GM11168 (cell line): ENCODE data around the gene NLRP14.

ENCODE experiments used
- in situ Hi-C: fragments of 300-500 bp; cut with MboI; formaldehyde crosslinking; loops from one replicate; pipeline ENCODE4 v1.12.0; 2022; ENCODE audit warnings: low sequenced_read_pairs; ENCODE audit not compliant: unreplicated experiment

NLRP14 gene, protein sequence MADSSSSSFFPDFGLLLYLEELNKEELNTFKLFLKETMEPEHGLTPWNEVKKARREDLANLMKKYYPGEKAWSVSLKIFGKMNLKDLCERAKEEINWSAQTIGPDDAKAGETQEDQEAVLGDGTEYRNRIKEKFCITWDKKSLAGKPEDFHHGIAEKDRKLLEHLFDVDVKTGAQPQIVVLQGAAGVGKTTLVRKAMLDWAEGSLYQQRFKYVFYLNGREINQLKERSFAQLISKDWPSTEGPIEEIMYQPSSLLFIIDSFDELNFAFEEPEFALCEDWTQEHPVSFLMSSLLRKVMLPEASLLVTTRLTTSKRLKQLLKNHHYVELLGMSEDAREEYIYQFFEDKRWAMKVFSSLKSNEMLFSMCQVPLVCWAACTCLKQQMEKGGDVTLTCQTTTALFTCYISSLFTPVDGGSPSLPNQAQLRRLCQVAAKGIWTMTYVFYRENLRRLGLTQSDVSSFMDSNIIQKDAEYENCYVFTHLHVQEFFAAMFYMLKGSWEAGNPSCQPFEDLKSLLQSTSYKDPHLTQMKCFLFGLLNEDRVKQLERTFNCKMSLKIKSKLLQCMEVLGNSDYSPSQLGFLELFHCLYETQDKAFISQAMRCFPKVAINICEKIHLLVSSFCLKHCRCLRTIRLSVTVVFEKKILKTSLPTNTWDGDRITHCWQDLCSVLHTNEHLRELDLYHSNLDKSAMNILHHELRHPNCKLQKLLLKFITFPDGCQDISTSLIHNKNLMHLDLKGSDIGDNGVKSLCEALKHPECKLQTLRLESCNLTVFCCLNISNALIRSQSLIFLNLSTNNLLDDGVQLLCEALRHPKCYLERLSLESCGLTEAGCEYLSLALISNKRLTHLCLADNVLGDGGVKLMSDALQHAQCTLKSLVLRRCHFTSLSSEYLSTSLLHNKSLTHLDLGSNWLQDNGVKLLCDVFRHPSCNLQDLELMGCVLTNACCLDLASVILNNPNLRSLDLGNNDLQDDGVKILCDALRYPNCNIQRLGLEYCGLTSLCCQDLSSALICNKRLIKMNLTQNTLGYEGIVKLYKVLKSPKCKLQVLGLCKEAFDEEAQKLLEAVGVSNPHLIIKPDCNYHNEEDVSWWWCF

GRCh38 chr11:7020183-7020917, at the start of gene NLRP14, which contains the start of gene ZNF214:
TSS of gene NLRP14 (plus strand) at chr11:7020479. CDS start at chr11:7038587, 18,108 bp downstream.
TSS of gene ZNF214 (minus strand) at chr11:7020346. CDS start at chr11:7002835, 17,511 bp downstream.
- in situ Hi-C loops: no loop called here

DNA sequence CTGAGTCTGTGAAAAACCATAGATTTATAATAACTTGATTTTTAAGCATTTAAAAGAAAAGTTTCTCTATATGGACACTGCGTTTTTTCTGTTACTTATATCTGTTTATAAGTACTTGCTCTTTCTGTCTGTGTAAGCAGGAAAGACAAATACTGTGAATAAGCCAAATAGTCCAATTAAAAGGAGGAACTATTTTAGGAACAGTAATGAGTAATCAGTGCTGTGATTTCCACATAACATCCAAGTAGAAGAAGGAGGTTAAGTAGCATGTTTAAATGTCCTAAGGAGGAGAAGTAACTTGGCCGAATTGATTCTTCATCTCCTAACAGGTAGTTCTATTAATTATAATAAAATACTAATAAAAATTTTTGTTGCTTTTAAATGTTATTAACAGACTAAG, 40.9 kb upstream of the NLRP14 start:
- in situ Hi-C loops: no loop called here

DNA sequence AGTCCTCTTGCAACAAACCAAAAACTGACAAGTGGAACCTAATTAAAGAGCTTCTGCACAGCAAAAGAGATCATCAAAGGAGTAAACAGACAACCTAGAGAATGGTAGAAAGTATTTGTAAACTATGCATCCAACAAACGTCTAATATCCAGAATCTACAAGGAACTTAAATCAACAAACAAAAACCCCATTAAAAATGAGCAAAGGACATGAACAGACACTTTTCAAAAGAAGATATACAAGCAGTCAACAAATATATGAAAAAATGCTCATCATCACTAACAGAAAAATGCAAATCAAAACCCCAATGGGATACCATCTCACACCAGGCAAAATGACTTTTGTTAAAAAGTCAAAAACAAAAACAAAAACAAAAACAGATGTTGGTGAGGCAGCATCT, 33.8 kb upstream of the NLRP14 start:
- in situ Hi-C loops: no loop called here

GRCh38 chr11:6988506-6988905, 31.8 kb upstream of the NLRP14 start:
- in situ Hi-C loops: no loop called here

DNA sequence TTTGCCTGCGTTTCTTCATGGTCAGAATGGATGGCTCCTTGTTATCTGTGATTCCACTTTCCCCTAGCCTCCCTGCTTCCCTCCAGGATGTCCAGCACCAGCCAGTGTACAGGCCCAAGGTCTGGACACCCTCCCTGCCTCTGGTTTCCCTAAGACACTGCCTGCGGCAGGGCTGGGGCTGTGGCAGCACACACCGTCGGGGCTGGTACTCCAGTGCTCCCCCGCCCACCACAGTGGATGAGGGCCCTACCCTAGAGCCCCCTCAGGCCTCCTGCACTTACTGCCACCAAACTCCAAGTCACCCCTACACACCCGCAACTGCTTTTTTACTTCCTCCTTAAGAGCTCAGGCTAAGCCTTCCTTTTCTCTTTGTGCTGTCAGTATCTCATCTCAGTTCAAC, 29.1 kb upstream of the NLRP14 start:
- in situ Hi-C loops: no loop called here

GRCh38 chr11:6992026-6992425, 28.3 kb upstream of the NLRP14 start:
- in situ Hi-C loops: no loop called here

DNA sequence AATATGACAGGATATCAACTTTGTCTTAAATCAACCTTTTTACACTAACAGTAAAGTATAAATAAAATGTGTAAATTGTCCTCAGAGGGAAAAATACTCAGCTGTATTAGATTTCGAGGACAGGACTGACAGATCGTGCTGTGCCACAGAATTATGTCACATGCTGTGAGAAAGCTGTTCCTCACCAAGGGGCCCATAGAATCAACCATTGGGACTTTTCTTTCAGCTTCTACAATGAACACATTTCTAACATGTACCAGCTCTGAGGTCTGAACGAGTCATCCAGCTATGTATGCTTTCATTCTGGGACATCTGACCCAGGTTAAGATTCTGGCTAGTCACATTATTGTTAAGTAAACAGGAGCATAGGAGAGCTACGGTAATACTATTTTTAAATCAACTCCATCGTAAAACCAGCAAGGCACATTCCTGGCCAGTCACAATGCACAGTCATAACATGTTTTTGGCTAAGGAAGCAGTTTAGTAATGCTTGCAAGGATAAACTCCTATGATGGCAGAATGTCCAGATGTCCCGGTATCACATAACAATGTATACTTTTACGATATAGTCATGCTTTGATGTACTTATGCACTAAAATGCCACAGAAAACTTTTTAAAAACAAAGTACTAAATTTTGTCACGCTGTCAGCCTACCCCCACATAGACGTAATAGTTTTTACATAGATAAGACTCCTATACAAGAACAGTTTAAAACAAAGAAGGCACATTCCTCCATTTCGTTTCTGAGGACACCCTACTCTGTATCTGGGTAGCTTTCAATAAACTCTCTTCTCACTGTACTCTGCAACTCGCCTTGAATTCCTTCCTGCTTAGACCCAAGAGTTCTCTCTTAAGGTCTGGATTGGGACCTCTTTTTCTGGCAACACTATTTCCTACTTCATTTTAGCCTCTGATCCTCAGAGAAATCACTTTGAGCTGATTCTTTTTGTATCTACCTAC, 27.5 kb upstream of the NLRP14 start:
- in situ Hi-C loops: no loop called here

- in situ Hi-C loops: no loop called here
Measured at GRCh38 chr11:6995703-6996102, 24.6 kb upstream of the NLRP14 start.

- in situ Hi-C loops: no loop called here
Measured at GRCh38 chr11:7004482-7004881, 15.8 kb upstream of the NLRP14 start.

DNA sequence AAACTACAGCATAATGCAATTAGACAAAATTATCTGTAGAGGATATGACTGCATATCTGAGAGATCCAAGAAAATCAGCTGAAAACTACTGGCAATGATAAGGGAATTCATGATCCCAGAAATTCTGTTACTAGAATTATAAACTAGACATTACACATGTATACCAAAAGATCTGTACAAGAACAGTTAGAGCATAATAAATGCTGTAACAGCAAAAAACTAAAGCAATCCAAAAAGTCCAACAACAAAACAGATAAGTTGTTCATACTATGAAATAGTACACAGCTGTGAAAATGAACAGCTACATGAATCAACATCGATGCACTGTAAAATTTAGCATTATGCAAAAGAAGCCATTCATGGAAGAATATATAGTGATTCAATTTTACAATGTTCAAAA, 6.2 kb upstream of the NLRP14 start:
- in situ Hi-C loops: no loop called here

DNA sequence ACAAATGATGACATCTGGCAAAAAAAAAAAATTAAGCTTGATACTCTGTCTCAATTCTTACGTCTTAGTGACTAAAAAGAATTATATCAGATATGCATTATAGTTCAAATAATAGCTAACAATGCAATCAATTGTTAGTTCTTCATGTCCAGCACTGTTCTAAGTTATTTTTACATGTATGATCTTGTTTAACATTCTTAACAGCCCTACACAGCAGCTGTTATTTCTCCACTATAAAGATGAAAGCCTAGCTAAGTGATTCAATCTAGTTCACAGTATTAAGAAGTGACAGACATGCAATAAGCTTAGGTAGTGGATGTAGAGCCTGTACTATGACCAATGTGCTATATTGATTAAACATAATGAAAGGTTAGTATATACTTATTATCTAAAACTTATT, 4.3 kb upstream of the NLRP14 start:
- in situ Hi-C loops: no loop called here

DNA sequence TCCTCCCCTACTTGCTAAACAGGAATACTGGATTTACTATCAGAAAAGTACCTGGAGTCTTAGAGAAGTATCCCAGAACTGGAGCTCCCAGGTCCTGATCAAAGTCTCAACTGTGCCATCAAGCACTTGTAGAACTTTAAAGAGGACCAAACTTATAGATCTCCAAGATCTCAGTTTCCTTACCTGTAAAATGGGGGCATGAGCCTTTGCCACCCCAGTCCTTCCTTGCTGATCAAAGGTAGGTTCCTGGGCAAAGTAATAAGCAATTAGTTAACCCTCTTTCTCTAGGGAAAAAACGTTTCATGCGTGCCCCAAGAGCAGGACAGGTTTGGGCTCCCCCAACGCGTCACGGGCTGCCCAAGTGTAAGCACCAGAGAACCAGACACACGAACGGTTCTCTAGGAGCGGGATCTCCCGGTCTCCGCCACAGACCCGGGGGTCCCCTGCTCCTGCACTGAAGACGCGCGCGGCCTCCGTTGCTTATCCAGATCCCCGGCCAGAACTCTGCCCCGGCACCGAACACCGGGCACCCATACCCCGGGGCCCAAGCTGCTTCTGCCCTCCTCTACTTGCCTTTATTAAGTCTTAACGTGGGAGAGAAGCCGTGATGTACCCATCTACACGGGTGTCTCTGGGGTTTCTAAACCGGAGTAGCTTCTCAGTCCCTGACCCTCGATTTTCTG, 638 bp upstream of the NLRP14 start:
- in situ Hi-C loops: no loop called here

DNA sequence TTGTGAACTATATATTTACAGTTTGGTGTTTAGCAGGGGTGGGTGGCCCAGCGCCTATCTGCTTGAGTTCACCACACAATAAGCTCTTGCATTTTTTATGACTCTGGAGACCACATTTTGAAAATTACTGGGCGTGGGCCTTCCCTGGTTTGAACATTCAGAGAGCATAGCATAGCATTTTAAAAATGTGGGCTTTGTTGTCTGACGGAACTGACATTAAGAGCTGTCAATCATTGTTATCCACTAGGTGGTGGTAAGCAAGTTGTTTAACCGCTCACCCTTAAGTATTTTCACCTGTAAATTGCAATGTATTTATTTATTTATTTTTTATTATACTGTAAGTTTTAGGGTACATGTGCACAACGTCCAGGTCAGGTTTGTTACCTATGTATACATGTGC, 1.0 kb downstream of the NLRP14 start:
- in situ Hi-C loops: no loop called here

GRCh38 chr11:7028141-7028540, 7.9 kb downstream of the NLRP14 start:
- in situ Hi-C loops: no loop called here

DNA sequence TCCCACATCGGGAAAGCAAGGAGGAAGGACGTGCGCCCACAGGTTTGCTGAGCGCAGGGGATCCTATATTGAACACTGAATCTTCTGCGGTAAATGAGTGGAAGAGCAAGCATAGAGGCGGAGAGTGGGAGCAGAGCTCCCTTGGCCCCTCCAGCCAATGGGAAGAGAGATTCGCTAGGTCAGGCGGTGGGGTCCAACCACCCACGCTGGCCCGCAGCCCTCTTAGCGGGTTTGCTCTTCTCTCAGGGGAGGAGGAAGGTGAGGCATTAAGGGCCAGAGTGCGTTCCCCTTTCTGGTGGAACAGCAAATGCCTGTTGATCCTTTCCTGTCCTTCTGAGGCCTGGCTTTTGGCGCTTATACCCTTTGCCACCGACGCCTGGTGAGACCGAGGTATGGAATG, 10.6 kb downstream of the NLRP14 start:
- in situ Hi-C loops: no loop called here

- in situ Hi-C loops: no loop called here
Measured at GRCh38 chr11:7031471-7031871, 11.2 kb downstream of the NLRP14 start.

DNA sequence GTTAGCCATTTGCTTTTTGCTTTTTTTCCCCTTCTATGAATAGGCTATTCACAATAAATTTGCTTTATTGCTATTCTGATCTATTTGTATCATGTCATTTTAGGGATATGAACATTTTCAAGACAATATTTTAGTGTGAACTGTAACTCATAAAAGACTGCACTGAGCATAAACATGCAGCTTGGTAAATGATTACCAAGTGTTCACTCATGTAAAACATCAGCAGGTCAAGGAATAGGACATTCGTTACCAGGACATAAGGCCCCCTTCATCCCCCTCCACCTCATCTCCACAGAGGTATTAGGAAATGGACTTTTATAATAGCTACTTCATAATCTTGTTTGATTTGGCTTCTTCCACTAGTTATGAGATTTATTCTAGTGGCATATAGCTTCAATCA, 12.4 kb downstream of the NLRP14 start:
- in situ Hi-C loops: no loop called here

DNA sequence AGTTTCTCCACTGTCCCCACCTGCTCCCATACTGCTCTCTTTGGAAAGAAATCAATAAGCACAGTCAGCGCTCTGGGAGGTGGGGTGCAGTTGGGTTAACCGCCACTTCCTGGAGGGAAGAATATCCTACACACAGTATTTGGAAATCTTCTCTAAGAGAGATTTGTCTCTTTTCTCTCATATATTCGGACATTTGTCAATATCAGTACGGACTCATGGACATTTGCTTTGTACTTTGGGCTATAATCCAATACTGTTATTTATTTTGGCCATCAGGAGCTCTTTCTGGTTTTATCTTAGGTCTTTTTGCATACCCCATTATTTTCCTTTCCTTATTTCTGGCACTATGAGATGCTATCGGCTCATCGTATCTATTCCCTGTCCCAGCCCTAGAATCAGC, 13.7 kb downstream of the NLRP14 start:
- in situ Hi-C loops: no loop called here
